ENCODE results near the gene MCU.
"Not testable (repeated sequence)": the region's sequence is repeated elsewhere in the genome, so short reads cannot be mapped to it uniquely, and the experiment has no call there.

Gene MCU

DNA sequence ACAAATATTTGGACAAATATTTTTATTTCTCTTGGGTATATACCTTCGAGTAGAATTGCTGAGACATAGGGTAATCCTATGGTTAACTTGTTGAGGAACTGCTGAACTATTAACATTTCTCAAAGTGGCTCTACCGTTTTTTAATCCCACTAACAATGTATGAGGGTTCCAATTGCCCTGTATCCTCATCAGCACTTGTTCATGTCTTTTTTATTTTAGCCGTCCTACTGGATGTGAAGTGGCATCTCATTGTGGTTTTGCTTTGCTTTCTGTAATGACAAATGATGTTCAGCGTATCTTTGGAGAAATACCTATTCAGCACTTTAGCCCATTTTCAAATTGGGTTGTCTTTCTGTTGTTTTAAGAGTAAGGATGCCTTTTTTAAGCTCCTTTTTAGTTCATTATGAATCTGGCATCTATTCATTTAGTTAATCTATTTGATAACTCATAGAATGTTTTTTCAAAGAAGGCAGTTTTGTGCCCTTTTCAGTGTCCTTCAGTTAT lies 40.0 kb downstream of the MCU start:
- TF ChIP-seq, protein P1, sequence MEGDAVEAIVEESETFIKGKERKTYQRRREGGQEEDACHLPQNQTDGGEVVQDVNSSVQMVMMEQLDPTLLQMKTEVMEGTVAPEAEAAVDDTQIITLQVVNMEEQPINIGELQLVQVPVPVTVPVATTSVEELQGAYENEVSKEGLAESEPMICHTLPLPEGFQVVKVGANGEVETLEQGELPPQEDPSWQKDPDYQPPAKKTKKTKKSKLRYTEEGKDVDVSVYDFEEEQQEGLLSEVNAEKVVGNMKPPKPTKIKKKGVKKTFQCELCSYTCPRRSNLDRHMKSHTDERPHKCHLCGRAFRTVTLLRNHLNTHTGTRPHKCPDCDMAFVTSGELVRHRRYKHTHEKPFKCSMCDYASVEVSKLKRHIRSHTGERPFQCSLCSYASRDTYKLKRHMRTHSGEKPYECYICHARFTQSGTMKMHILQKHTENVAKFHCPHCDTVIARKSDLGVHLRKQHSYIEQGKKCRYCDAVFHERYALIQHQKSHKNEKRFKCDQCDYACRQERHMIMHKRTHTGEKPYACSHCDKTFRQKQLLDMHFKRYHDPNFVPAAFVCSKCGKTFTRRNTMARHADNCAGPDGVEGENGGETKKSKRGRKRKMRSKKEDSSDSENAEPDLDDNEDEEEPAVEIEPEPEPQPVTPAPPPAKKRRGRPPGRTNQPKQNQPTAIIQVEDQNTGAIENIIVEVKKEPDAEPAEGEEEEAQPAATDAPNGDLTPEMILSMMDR (IDR thresholded peaks at IDR 0.05; ENCODE audit: extremely low read depth, missing control alignments): no peak
- DNase-seq (ENCODE audit: low spot score): no peak

DNA sequence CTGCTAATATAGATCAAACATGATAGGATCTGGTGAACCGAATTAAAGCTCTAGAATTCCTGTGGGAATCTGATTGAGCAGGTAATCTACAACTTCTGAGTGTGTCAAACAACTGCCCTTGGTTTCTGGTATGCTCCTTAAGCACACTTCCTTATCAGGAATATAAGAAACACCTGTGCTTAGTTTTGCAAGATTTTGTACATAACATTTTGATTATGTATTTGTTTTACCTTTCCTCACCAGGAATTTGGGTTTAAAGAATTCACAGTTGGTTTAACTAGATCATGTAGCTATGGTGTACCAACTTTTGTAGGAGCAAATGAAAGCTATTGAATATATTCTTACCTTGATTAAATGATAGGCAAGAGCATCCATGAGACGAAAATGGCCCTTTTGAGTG lies 40.6 kb downstream of the MCU start:
- TF ChIP-seq, protein P1 (IDR thresholded peaks at IDR 0.05; ENCODE audit: extremely low read depth, missing control alignments): no peak
- DNase-seq (ENCODE audit: low spot score): no peak

DNA sequence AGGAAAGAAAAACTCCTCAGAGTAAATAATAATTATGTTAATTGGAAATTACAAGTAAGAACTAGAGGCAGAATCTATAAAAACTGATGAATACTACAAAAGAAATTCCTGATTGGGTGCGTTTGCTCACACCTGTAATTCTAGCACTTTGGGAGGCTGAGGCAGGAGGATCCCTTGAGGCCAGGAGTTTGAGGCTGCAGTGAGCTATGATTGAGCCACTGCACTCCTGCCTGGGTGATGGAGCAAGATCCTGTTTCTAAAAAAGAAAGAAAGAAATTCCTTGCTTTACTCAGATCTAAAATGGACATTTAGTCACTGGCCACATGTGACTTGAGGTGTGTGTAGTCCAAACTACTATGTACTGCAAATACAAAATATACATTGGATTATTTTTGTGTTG lies 42.0 kb downstream of the MCU start:
- TF ChIP-seq, protein P1 (IDR thresholded peaks at IDR 0.05; ENCODE audit: extremely low read depth, missing control alignments): no peak

DNA sequence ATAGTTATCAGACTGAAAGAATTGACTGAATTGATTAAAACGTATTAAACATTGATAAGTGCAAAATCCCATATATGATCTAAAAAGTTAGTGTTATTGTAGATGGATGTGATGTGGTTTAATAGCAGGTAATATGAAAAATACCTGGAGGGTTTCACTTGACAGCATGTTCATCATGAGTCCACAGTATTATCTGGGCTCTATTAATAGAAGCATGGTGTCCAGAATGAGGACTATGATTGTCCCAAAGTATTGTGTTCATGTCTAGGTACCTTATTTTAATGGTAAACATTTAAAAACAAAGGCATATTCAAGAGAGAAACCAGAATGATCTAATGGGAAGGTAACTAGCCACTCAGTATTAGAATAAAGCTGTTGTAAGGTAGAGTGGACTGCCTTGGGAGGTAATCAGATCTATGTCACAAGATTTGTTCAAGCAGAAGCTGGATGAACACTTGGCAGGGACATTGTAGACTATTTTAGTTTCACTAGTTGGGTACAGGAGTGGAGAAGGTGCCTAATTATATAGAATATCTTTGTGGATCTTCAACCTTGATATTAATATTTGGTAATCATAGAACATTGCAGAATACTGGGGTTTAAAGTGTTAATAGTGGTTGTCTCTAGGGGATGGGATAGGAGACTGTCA lies 43.5 kb downstream of the MCU start:
- TF ChIP-seq, protein P1 (IDR thresholded peaks at IDR 0.05; ENCODE audit: extremely low read depth, missing control alignments): no peak
- no peak for DNase-seq (ENCODE audit: low spot score)

More for the DNA sequence above, 42.0 kb downstream of the MCU start:
- DNase-seq (ENCODE audit: low spot score): no peak

DNA sequence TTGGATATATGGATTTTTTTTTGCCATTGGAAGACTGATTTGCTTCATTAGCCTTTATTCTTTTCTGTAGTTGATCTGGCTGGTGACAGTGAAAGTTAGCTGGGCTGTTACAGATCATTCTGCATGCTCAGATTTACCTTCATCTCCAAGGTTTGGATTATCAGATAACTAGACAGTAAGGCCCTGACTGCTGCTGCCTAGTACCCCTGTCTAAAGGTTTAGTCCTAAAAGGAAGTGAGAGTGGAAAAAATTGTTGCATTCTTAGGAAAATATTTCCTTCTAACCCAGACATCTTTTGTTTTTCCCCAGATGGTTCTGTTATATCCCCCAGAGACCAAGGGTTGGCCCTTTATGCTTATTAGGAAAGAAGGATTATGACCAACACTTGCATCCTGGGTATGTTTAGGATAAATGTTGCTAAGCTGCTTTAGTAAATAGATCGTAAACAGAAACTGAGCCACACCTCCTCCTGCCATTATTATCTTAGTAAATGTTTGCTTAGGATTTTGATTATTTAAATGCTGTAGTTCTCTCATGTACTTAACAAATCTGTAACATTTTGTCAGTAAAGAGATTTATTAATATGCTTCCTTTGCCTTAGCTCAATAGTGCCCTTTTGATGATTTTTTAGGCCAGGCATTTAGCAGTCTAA lies 44.4 kb downstream of the MCU start:
- no peak for DNase-seq (ENCODE audit: low spot score)
- TF ChIP-seq, protein P1 (IDR thresholded peaks at IDR 0.05; ENCODE audit: extremely low read depth, missing control alignments): no peak

DNA sequence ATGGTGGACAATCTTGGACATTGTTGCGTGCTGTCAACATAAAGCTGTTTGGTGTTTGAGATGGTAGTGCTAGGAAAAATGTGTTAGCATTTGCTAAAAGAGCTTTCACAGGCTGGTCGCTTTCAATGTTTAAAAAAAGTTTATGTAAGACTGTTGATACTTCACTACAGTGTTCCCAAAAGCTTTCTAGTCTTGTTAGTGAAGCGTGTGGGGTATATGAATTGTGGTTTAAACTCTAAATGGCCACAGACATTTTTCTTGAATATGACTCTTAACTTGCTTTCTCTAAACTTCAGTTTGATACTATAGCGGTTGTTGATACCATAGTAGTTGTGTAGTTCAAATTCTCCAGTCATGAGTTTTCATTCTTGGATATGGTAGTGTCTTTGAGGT lies 44.9 kb downstream of the MCU start:
- TF ChIP-seq, protein P1 (IDR thresholded peaks at IDR 0.05; ENCODE audit: extremely low read depth, missing control alignments): no peak
- DNase-seq (ENCODE audit: low spot score): no peak

DNA sequence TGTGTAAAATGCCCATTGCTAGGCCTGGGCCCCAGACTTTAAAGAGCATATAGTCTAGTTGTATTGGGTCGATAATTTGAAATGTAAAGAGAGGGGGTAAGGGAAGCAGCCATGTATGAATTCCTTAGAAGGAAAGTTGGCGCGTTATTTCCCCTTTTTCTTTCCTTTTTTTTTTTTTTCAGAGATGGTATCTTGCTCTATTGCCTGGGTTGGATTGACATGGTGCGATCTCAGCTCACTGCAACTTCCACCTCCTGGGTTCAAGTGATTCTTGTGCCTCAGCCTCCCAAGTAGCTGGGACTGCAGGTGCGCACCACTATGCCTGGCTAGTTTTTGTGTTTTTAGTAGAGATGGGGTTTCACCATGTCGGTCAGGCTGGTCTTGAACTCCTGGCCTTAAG lies 45.4 kb downstream of the MCU start:
- DNase-seq (ENCODE audit: low spot score): not testable (repeated sequence)

DNA sequence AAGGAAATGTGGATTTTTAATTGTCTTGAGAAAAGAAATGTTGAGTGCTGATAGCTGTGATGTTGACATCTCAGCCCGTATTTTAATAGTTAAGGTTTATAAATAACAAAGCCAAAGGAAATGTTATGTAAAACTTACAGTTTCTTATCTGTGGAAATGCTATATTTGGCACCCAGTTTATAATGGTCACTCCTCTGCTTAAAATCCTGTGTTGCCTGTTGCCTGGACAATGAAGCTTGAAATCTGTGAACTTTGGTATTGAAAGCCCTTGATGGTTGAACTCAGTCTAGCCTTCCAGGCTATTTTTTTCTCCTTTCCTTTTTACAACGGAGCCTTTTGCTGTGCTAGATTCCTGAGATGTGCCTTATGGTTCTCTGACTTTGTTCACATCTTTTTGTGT lies 46.5 kb downstream of the MCU start:
- no peak for DNase-seq (ENCODE audit: low spot score)
- TF ChIP-seq, protein P1 (IDR thresholded peaks at IDR 0.05; ENCODE audit: extremely low read depth, missing control alignments): no peak
